ENCODE data around the gene METTL26. TPM values are rescaled to one million over a fixed set of nuclear protein-coding genes. Genes with fewer than 3 reads are reported as not detected.

Gene METTL26
- polyA plus RNA-seq (2013, experiment 1 of 2), result 84.0 TPM
- polyA plus RNA-seq (2013, experiment 2 of 2), result 70.7 TPM

- H3K4me3 ChIP-seq (ENCODE audit: extremely low read depth, insufficient read depth, low read length, poor library complexity, severe bottlenecking), result peak within 1 kb of the TSS; percentile 75
- peak within 1 kb of the TSS; percentile 91 for H3K27ac ChIP-seq (ENCODE audit: low read depth, low read length, severe bottlenecking)
- no peaks in the 10 kb centered on the region for H3K9me3 ChIP-seq (ENCODE audit: control insufficient read depth, low read length)
- peaks cover 22% of the 10 kb centered on the region for H3K36me3 ChIP-seq (ENCODE audit: control insufficient read depth, insufficient read depth, low read length)
- H3K4me1 ChIP-seq (ENCODE audit: control insufficient read depth, insufficient read depth, low read length, poor library complexity, severe bottlenecking), result peaks cover 12% of the 10 kb centered on the region
- WGBS, 2 experiments (ENCODE audit: insufficient coverage in 2 of 2), result 0 to 1% methylated on average over 80 to 82 of the region's 91 CpGs
These were observed at the start of gene METTL26 for GRCh38 chr16:636206-637080. METTL26 (minus strand) TSS chr16:636305; CDS start chr16:636290, 15 bp downstream.

DNA sequence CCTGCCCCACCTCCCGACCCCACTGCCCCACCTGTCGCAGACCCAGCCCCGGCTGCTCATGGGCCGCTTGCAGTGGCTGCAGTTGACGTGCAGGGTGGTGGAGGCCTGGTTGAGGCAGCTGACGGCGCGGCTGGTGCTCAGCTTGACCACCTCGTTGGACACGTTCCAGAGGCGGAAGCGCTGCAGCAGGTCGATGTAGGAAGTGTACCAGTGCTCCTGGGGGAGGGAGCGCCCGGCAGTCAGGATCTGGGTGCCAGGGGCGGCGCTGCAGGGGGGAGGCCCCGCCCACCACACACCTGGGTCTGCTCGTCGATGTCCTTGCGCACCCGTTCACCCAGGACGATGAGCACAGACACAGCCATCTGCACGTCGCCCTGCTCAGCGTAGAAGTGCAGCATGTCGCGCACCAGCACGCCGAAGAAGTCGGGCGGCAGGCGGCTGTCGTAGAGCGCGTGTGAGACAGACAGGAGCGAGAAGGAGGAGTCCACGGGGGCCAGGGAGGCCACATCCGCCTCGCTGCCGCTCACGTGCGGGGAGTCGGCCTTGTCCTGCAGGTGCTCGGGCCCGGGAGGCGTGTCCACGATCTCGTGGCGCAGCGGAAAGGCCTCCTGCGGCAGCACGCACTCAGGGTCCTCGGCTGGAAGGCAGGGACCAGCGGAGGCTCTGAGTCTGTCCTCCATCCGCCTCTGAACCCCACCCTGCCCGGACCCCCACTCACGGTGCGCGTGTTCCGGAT, 49.0 kb upstream of the METTL26 start:
- WGBS, 2 experiments (ENCODE audit: insufficient coverage in 2 of 2), result 97% methylated on average over 59 to 60 of the region's 61 CpGs
- H3K36me3 ChIP-seq (ENCODE audit: control insufficient read depth, insufficient read depth, low read length), result peaks cover 40% of the 10 kb centered on the region
- H3K4me1 ChIP-seq (ENCODE audit: control insufficient read depth, insufficient read depth, low read length, poor library complexity, severe bottlenecking), result peaks cover 22% of the 10 kb centered on the region
- H3K27ac ChIP-seq (ENCODE audit: low read depth, low read length, severe bottlenecking), result no peak overlapping the region
- H3K9me3 ChIP-seq (ENCODE audit: control insufficient read depth, low read length), result no peaks in the 10 kb centered on the region
- H3K4me3 ChIP-seq (ENCODE audit: extremely low read depth, insufficient read depth, low read length, poor library complexity, severe bottlenecking), result no peak overlapping the region

- Histone ChIP-seq H3K4me3 (ENCODE audit: extremely low read depth, insufficient read depth, low read length, poor library complexity, severe bottlenecking) (peak within 1 kb of the TSS; percentile 62), H3K4me1 (ENCODE audit: control insufficient read depth, insufficient read depth, low read length, poor library complexity, severe bottlenecking) (peaks cover 17% of the 10 kb centered on the region), H3K27ac (ENCODE audit: low read depth, low read length, severe bottlenecking) (peak within 1 kb of the TSS; percentile 62), H3K36me3 (ENCODE audit: control insufficient read depth, insufficient read depth, low read length) (peaks cover 40% of the 10 kb centered on the region), H3K9me3 (ENCODE audit: control insufficient read depth, low read length) (no peaks in the 10 kb centered on the region)
- 12 to 15% methylated on average over 78 to 90 of the region's 91 CpGs for WGBS, 2 experiments (ENCODE audit: insufficient coverage in 2 of 2)
These were observed 48.1 kb upstream of the METTL26 start, which contains the start of gene JMJD8 for GRCh38 chr16:684071-684794. JMJD8 (minus strand) TSS chr16:684334; CDS start chr16:684319, 15 bp downstream.

DNA sequence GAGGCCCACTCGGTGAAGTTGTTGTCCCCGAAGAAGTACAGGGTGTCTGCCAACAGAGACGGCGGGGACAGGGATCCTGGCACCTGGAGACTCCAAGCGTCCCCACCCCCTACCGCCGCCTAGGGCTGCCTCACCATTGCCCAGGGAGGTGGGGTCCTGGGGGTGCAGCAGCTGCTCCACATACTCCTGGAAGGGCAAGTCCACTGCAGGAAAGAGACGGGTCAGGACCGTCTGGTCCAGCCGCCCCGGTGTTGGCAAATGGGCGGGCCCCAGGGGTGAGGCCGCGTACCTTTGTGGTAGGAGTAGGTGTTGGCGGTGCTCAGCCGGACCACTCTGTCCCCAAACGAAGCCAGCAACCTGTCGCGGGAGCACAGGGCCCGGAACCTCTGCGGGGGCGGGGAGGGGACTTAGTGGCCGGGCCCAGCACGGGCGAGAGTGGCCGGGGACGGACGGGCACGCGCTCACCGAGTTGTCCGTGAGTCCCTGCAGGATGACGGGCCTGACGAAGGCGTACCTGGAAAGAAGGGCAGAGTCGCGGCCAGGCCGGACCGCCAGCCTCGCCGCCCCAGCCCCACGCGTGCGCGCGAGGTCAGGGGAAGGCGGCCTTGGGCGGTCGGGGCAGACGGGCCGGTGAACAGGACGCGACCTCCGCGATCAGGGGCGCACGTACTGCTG, 47.4 kb upstream of the METTL26 start:
- no peaks in the 10 kb centered on the region for H3K9me3 ChIP-seq (ENCODE audit: control insufficient read depth, low read length)
- peaks cover 12% of the 10 kb centered on the region for H3K4me1 ChIP-seq (ENCODE audit: control insufficient read depth, insufficient read depth, low read length, poor library complexity, severe bottlenecking)
- 17 to 19% methylated on average over 50 to 53 of the region's 57 CpGs for WGBS, 2 experiments (ENCODE audit: insufficient coverage in 2 of 2)
- H3K4me3 ChIP-seq (ENCODE audit: extremely low read depth, insufficient read depth, low read length, poor library complexity, severe bottlenecking), result peak overlapping the region; percentile 62
- peaks cover 40% of the 10 kb centered on the region for H3K36me3 ChIP-seq (ENCODE audit: control insufficient read depth, insufficient read depth, low read length)
- peak overlapping the region; percentile 45 for H3K27ac ChIP-seq (ENCODE audit: low read depth, low read length, severe bottlenecking)

DNA sequence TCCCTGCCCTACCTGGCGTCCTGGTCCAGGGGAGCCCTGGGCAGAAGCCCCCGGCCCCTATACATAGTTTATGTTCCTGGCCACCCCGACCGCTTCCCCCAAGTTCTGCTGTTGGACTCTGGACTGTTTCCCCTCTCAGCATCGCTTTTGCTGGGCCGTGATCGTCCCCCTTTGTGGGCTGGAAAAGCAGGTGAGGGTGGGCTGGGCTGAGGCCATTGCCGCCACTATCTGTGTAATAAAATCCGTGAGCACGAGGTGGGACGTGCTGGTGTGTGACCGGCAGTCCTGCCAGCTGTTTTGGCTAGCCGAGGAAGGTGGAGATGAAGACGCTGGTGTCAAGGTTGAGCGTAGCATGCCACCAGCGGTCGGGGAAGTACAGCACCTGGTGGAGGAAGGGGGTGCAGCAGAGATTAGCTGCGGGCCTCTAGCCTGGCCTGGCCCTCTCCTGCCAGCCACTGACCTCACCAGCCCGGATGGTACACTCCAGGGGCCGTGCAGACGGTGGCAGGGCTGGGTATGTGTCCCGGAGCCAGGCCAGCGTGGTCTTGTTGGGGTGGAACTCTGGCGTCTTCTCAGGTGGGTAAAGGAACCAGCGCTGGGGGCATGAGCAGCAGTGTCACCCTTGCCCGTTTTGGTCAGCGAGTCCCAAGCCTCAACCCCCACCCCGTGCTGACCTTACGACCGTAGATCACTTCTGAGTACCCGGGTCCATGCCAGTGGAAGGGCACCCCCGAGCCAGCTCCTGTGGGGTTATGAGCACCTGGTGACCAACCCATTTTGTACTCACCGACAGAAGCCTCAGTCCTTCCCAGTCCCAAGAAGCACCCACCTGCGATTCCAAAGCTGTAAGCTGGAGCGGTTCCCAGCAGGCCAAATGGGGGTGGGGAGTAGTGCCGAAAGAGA, 46.6 kb upstream of the METTL26 start:
- H3K4me3 ChIP-seq (ENCODE audit: extremely low read depth, insufficient read depth, low read length, poor library complexity, severe bottlenecking), result peak overlapping the region; percentile 62
- peaks cover 12% of the 10 kb centered on the region for H3K4me1 ChIP-seq (ENCODE audit: control insufficient read depth, insufficient read depth, low read length, poor library complexity, severe bottlenecking)
- H3K36me3 ChIP-seq (ENCODE audit: control insufficient read depth, insufficient read depth, low read length), result peaks cover 40% of the 10 kb centered on the region
- no peaks in the 10 kb centered on the region for H3K9me3 ChIP-seq (ENCODE audit: control insufficient read depth, low read length)
- no peak overlapping the region for H3K27ac ChIP-seq (ENCODE audit: low read depth, low read length, severe bottlenecking)
- WGBS, 2 experiments (ENCODE audit: insufficient coverage in 2 of 2), result 94 to 95% methylated on average over 28 to 31 of the region's 36 CpGs

GRCh38 chr16:681746-682427, 45.8 kb upstream of the METTL26 start:
- peaks cover 37% of the 10 kb centered on the region for H3K36me3 ChIP-seq (ENCODE audit: control insufficient read depth, insufficient read depth, low read length)

DNA sequence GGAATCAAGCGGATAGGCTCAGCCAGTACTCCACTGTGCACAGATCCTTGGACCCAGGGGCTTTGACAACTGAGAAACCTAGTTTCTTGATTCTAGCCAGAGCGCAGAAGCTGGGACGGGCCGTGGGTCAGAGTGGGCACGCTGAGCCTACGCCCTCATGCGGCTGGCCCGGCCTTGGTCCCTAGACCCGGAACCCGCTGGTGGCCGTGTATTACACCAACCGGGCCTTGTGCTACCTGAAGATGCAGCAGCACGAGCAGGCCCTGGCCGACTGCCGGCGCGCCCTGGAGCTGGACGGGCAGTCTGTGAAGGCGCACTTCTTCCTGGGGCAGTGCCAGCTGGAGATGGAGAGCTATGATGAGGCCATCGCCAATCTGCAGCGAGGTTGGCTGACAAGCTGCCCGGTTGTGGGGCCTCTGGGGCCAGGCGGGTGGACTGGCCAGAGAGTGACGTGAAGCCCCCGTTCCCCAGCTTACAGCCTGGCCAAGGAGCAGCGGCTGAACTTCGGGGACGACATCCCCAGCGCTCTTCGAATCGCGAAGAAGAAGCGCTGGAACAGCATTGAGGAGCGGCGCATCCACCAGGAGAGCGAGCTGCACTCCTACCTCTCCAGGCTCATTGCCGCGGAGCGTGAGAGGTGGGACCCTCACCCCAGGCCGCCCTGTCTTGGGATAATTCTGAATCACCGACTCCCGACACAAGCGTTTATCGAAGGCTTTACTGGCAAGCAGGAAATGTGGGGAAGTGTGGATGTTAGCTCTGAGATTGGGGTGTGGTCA, 45.1 kb upstream of the METTL26 start:
- Histone ChIP-seq H3K36me3 (ENCODE audit: control insufficient read depth, insufficient read depth, low read length) (peaks cover 29% of the 10 kb centered on the region), H3K4me3 (ENCODE audit: extremely low read depth, insufficient read depth, low read length, poor library complexity, severe bottlenecking) (peak overlapping the region; percentile 78), H3K9me3 (ENCODE audit: control insufficient read depth, low read length) (no peaks in the 10 kb centered on the region), H3K27ac (ENCODE audit: low read depth, low read length, severe bottlenecking) (peak overlapping the region; percentile 72), H3K4me1 (ENCODE audit: control insufficient read depth, insufficient read depth, low read length, poor library complexity, severe bottlenecking) (peaks cover 12% of the 10 kb centered on the region)
- WGBS, 2 experiments (ENCODE audit: insufficient coverage in 2 of 2), result 60 to 63% methylated on average over 43 to 44 of the region's 44 CpGs

More at GRCh38 chr16:681746-682427, 45.8 kb upstream of the METTL26 start:
- peaks cover 12% of the 10 kb centered on the region for H3K4me1 ChIP-seq (ENCODE audit: control insufficient read depth, insufficient read depth, low read length, poor library complexity, severe bottlenecking)
- H3K9me3 ChIP-seq (ENCODE audit: control insufficient read depth, low read length), result no peaks in the 10 kb centered on the region
- peak overlapping the region; percentile 78 for H3K4me3 ChIP-seq (ENCODE audit: extremely low read depth, insufficient read depth, low read length, poor library complexity, severe bottlenecking)
- no peak overlapping the region for H3K27ac ChIP-seq (ENCODE audit: low read depth, low read length, severe bottlenecking)
- 95 to 97% methylated on average over 22 to 27 of the region's 28 CpGs for WGBS, 2 experiments (ENCODE audit: insufficient coverage in 2 of 2)

- H3K27ac ChIP-seq (ENCODE audit: low read depth, low read length, severe bottlenecking), result peak overlapping the region; percentile 72
- 0 to 1% methylated on average over 26 to 38 of the region's 38 CpGs for WGBS, 2 experiments (ENCODE audit: insufficient coverage in 2 of 2)
- H3K4me1 ChIP-seq (ENCODE audit: control insufficient read depth, insufficient read depth, low read length, poor library complexity, severe bottlenecking), result peaks cover 12% of the 10 kb centered on the region
- no peaks in the 10 kb centered on the region for H3K9me3 ChIP-seq (ENCODE audit: control insufficient read depth, low read length)
- H3K36me3 ChIP-seq (ENCODE audit: control insufficient read depth, insufficient read depth, low read length), result peaks cover 28% of the 10 kb centered on the region
- H3K4me3 ChIP-seq (ENCODE audit: extremely low read depth, insufficient read depth, low read length, poor library complexity, severe bottlenecking), result peak overlapping the region; percentile 78
These were observed 44.5 kb upstream of the METTL26 start for GRCh38 chr16:680625-680945.
